Metanephros (tissue), 2 donors: Measurements from ENCODE around the gene DPP7. TPM values are rescaled to one million over a fixed set of nuclear protein-coding genes. Genes with fewer than 3 reads are reported as not detected.

Experiments used
- small RNA-seq: library from RNA; depleted of rRNA; stranded (forward); fragments of <200 nt; gene quantifications from one replicate; pipeline ENCODE3, GENCODE V24; 2014; ENCODE audit warnings: low replicate concordance
- total RNA-seq: library from RNA; depleted of rRNA; stranded (reverse); fragments of >200 nt; gene quantifications from one replicate; pipeline ENCODE4 v1.2.3, GENCODE V29; 2014

Gene DPP7
- total RNA-seq: 20.4 TPM

DNA sequence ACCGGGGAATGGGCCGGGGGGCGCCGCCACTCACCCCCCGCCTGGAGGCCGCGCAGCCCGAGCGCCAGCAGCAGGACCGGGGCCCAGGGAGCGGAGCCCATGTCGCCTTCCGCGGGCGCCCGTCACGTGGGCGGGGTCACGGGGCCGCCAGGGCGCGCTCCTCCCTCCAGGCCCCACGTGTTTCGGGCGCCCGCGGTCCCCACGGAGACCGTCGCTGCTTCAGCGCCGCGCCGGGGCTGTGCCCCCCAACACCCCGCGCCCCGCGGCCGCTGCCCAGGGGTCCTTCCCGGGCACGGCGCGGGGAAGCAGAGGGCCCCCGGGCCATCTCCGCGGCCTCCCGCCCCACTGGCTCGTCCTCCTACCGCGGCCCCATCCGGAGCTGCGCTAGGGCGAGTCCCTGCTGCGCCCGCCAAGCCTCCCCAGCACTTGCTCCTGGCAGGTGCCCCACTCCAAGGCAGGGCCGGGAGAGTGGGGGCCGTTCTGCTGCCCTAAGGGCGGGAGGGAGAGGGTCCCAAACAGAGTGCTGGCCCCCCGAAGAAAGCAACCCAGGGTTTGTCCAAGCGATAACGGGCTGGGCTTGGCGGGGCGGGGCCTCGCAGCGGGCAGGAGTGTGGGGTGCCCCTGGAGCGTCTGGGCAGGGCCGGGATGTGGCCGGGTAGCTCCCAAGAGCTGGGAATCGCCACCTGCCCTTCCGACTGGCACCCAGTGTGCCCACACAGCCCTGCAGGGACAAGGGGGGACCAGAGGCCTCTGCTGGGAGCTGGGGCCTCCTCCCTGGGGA is at the start of gene DPP7:
TSS of gene DPP7 (minus strand) at position 121 of the 781 bp plus-strand sequence. CDS start at position 101, 20 bp downstream.

DNA sequence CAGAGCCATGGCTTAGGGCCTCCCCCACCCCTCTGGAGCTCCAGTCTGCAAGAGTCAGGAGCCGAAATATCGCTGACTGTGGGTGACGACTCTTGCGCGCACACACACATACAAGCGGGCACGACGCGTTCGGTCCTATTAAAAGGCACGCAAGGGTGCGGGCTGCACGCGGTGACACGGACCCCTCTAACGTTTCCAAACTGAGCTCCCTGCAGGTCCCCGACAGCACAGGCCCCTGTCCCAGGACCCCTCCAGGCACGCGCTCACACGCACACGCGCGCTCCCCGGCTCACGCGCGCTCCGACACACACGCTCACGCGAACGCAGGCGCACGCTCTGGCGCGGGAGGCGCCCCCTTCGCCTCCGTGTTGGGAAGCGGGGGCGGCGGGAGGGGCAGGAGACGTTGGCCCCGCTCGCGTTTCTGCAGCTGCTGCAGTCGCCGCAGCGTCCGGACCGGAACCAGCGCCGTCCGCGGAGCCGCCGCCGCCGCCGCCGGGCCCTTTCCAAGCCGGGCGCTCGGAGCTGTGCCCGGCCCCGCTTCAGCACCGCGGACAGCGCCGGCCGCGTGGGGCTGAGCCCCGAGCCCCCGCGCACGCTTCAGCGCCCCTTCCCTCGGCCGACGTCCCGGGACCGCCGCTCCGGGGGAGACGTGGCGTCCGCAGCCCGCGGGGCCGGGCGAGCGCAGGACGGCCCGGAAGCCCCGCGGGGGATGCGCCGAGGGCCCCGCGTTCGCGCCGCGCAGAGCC is 24.4 kb upstream of the DPP7 start, which contains the start of gene GRIN1:
TSS of gene GRIN1 (plus strand) at position 433 of the 746 bp plus-strand sequence. CDS start 333 bp downstream, outside the sequence.

DNA sequence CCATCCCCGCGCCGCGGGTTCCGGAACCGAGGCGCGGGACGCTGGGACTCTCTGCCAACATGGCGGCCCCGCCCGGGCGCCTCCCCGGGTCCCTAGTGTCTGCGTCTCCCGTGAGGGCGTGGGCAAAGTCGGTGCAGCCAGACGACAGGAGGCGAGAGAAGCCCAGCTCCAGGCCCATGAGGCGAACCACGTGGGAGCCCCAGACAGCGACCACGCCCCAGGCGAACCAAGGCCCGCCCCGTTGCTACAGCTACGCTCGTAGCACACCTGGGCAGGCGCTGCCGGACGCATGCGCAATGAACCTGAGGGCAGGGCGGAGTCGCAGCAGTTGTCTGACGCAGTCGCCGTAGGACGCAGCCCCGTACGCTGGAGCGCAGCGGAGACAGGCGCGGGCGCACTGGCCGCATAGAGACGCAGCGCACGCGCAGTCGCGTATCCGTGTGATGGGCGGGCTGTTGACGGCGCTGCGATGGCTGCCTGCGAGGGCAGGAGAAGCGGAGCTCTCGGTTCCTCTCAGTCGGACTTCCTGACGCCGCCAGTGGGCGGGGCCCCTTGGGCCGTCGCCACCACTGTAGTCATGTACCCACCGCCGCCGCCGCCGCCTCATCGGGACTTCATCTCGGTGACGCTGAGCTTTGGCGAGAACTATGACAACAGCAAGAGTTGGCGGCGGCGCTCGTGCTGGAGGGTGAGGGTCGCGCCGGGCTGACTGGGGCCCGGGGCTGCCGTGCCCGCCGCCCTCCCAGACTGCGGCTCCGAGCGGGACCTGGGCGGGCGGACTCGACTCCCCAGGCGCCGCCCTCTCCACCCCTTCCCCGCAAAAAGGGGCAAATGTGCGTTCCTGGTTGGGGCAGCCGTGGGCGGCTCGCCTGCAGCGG is 27.8 kb downstream of the DPP7 start, which contains the start of gene MAN1B1:
TSS of gene MAN1B1 (plus strand) at position 455 of the 878 bp plus-strand sequence. CDS start at position 470, 15 bp downstream.

DNA sequence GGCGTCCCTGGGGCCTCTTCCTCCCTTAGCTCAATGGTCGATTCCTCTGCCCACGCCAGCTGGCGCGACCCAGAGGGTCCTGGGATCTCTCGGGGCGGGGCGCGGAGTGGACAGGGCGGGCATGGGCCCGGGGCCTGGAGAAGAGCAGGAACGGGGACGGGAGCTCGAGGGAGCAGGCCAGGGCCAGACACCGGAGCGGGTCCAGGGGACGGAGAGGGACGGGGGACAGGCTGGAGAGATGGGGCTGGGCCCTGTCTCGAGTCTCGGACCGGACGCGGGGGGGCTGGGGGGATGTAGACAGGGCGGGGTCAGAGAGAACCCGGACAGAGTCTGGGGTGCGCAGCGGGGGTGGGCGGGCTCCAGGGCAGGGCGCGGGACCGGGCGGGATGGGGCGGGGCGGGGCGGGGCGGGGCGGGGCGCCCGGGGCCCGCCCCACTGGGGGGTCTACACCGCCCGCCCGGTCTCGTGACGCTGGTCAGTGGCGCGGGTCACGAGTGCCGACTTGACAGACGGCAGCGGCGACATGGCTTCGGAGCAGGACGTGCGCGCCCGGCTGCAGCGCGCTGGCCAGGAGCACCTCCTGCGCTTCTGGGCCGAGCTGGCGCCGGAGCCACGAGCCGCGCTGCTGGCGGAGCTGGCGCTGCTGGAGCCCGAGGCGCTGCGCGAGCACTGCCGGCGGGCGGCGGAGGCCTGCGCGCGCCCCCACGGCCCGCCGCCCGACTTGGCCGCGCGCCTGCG is 37.4 kb downstream of the DPP7 start, which contains the start of gene UAP1L1:
TSS of gene UAP1L1 (plus strand) at position 508 of the 738 bp plus-strand sequence. CDS start at position 524, 16 bp downstream.

DNA sequence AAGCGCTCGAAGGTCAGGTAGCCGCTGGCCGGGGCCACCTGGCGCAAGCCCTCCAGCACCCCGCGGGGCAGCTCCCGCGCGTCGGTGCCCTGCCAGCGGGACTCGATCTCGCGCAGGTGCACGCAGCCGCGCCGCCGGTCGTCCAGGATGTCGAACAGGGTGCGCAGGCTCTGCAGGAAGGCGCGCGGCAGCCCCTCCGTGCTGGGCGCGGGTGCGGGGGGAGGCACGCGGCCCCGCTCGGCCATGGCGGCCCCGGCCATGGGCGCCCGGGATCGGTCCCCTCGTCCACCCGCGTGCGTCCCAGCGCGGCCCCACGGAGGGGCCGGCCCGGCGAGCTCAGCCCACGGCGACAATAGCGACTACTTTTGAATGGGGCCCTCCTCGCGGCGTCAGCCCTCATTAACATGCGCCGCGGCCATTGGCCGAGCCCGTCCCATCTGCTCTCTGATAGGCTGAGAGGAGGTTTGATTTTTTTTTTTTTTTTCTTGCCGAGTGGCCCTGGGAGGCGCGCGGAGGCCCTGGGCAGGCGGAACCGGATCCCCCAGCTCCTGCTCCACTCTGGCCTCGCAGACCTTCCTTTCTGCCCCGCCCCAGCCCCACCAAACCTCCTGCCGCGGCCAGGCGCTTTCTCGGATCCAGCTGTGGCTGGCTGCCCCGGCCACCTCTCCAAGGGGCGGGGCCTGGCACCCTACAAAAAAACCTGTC is 44.2 kb downstream of the DPP7 start, which contains the start of gene SAPCD2:
TSS of gene SAPCD2 (minus strand) at position 357 of the 705 bp plus-strand sequence. CDS start at position 260, 97 bp downstream.

Small RNA genes within 50 kb of the gene (small RNA-seq; reads per million reads assigned to genes)
- gene RF00153: not detected

Other genes starting within 250 kb of the DPP7 start
- gene EDF1, start 248.4 kb downstream of the DPP7 start, total RNA-seq: 172 TPM
- 18.9 TPM for gene TRAF2, start 228.2 kb downstream of the DPP7 start, total RNA-seq
- 87.0 TPM for gene FBXW5, start 170.0 kb downstream of the DPP7 start, total RNA-seq
- gene C8G, start 169.5 kb downstream of the DPP7 start, total RNA-seq: not detected
- gene LCN12, start 162.5 kb downstream of the DPP7 start, total RNA-seq: 10.2 TPM
- gene PTGDS, start 137.2 kb downstream of the DPP7 start, total RNA-seq: 43.3 TPM
- gene LCNL1, start 131.7 kb downstream of the DPP7 start, total RNA-seq: 0.41 TPM
- 28.0 TPM for gene PAXX, start 122.3 kb downstream of the DPP7 start, total RNA-seq
- 2.5 TPM for gene CLIC3, start 118.2 kb downstream of the DPP7 start, total RNA-seq
- 39.4 TPM for gene ABCA2, start 86.5 kb downstream of the DPP7 start, total RNA-seq
- gene FUT7, start 82.6 kb downstream of the DPP7 start, total RNA-seq: 0.35 TPM
- 28.6 TPM for gene NPDC1, start 68.6 kb downstream of the DPP7 start, total RNA-seq
- gene ENTPD2, start 60.7 kb downstream of the DPP7 start, total RNA-seq: 3.6 TPM
- 7.2 TPM for gene SAPCD2, start 44.2 kb downstream of the DPP7 start, total RNA-seq
- gene UAP1L1, start 37.2 kb downstream of the DPP7 start, total RNA-seq: 11.2 TPM
- 54.5 TPM for gene MAN1B1, start 27.7 kb downstream of the DPP7 start, total RNA-seq
- gene GRIN1, start 24.4 kb upstream of the DPP7 start, total RNA-seq: 0.47 TPM
- gene LRRC26, start 55.3 kb upstream of the DPP7 start, total RNA-seq: 0.35 TPM
- gene TMEM210, start 57.3 kb upstream of the DPP7 start, total RNA-seq: not detected
- 44.7 TPM for gene ANAPC2, start 73.8 kb upstream of the DPP7 start, total RNA-seq
- 35.3 TPM for gene SSNA1, start 73.9 kb upstream of the DPP7 start, total RNA-seq
- gene TPRN, start 86.0 kb upstream of the DPP7 start, total RNA-seq: 8.2 TPM
- 32.5 TPM for gene TMEM203, start 90.9 kb upstream of the DPP7 start, total RNA-seq
- gene NDOR1, start 91.0 kb upstream of the DPP7 start, total RNA-seq: 10.3 TPM
- gene RNF208, start 107.5 kb upstream of the DPP7 start, total RNA-seq: 4.1 TPM
- 0.76 TPM for gene CYSRT1, start 110.4 kb upstream of the DPP7 start, total RNA-seq
- gene RNF224, start 112.8 kb upstream of the DPP7 start, total RNA-seq: 0.70 TPM
- 3.0 TPM for gene SLC34A3, start 116.2 kb upstream of the DPP7 start, total RNA-seq
- 172 TPM for gene TUBB4B, start 126.6 kb upstream of the DPP7 start, total RNA-seq
- gene STPG3, start 136.6 kb upstream of the DPP7 start, total RNA-seq: not detected
- gene NELFB, start 140.6 kb upstream of the DPP7 start, total RNA-seq: 48.3 TPM
- 12.5 TPM for gene TOR4A, start 163.0 kb upstream of the DPP7 start, total RNA-seq
- gene NRARP, start 187.5 kb upstream of the DPP7 start, total RNA-seq: 10.1 TPM